ENCODE results near the gene ELOVL6.

Gene ELOVL6

GRCh38 chr4:110020139-110020538 is 178.3 kb downstream of the ELOVL6 start:
- no CpG with 5 or more reads among the region's 5 CpGs for WGBS (ENCODE audit: insufficient coverage, insufficient read length)

GRCh38 chr4:110019153-110019552 is 179.3 kb downstream of the ELOVL6 start:
- Histone ChIP-seq H3K27ac (ENCODE audit: low read length) (no peak overlapping the region), H3K4me1 (ENCODE audit: control insufficient read depth, insufficient read depth, low read length) (no peaks in the 10 kb centered on the region), H3K36me3 (ENCODE audit: control insufficient read depth, insufficient read depth, low read length) (no peaks in the 10 kb centered on the region), H3K27me3 (ENCODE audit: control insufficient read depth, insufficient read depth, low read length) (no peaks in the 10 kb centered on the region), H3K9me3 (ENCODE audit: control insufficient read depth, insufficient read depth, low read length) (no peaks in the 10 kb centered on the region), H3K4me3 (ENCODE audit: low read length) (no peak overlapping the region)
- DNase-seq (ENCODE audit: low read depth, low spot score) = no peak
- WGBS (ENCODE audit: insufficient coverage, insufficient read length) = no CpG with 5 or more reads among the region's 3 CpGs

More at GRCh38 chr4:110020139-110020538, 178.3 kb downstream of the ELOVL6 start:
- Histone ChIP-seq H3K4me1 (ENCODE audit: control insufficient read depth, insufficient read depth, low read length) (no peaks in the 10 kb centered on the region), H3K27me3 (ENCODE audit: control insufficient read depth, insufficient read depth, low read length) (no peaks in the 10 kb centered on the region), H3K36me3 (ENCODE audit: control insufficient read depth, insufficient read depth, low read length) (no peaks in the 10 kb centered on the region), H3K4me3 (ENCODE audit: low read length) (no peak overlapping the region), H3K27ac (ENCODE audit: low read length) (no peak overlapping the region), H3K9me3 (ENCODE audit: control insufficient read depth, insufficient read depth, low read length) (no peaks in the 10 kb centered on the region)
- no peak for DNase-seq (ENCODE audit: low read depth, low spot score)

- no peaks in the 10 kb centered on the region for H3K9me3 ChIP-seq (ENCODE audit: control insufficient read depth, insufficient read depth, low read length)
- WGBS (ENCODE audit: insufficient coverage, insufficient read length) = no CpG with 5 or more reads among the region's 6 CpGs
- no peak for DNase-seq (ENCODE audit: low read depth, low spot score)
- no peaks in the 10 kb centered on the region for H3K36me3 ChIP-seq (ENCODE audit: control insufficient read depth, insufficient read depth, low read length)
- no peak overlapping the region for H3K27ac ChIP-seq (ENCODE audit: low read length)
- no peak overlapping the region for H3K4me3 ChIP-seq (ENCODE audit: low read length)
- no peaks in the 10 kb centered on the region for H3K27me3 ChIP-seq (ENCODE audit: control insufficient read depth, insufficient read depth, low read length)
- no peaks in the 10 kb centered on the region for H3K4me1 ChIP-seq (ENCODE audit: control insufficient read depth, insufficient read depth, low read length)
Measured at GRCh38 chr4:110014233-110014632, 184.2 kb downstream of the ELOVL6 start.

- Histone ChIP-seq H3K36me3 (ENCODE audit: control insufficient read depth, insufficient read depth, low read length) (no peaks in the 10 kb centered on the region), H3K4me3 (ENCODE audit: low read length) (no peak overlapping the region), H3K27me3 (ENCODE audit: control insufficient read depth, insufficient read depth, low read length) (no peaks in the 10 kb centered on the region), H3K9me3 (ENCODE audit: control insufficient read depth, insufficient read depth, low read length) (no peaks in the 10 kb centered on the region), H3K4me1 (ENCODE audit: control insufficient read depth, insufficient read depth, low read length) (no peaks in the 10 kb centered on the region), H3K27ac (ENCODE audit: low read length) (no peak overlapping the region)
- WGBS (ENCODE audit: insufficient coverage, insufficient read length) = no CpG with 5 or more reads among the region's 1 CpG
- no peak for DNase-seq (ENCODE audit: low read depth, low spot score)
Measured at GRCh38 chr4:110012917-110013316, 185.5 kb downstream of the ELOVL6 start.

DNA sequence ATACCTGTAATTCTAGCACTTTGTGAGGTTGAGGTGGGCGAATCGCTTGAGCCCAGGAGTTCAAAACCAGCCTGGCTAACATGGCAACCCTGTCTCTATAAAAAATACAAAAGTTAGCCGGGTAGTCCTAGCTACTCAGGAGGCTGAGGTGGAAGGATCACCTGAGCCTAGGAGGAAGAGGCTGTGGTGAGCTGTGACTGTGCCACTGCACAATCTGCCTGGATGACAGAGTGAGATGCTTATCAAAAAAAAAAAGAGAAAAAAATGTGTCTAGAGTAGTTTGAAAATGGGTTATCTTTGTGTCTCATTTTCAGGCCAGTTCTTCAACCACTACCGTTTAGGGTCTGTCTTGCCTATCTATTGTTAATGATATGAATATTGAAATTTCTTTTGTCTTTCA is 187.6 kb downstream of the ELOVL6 start:
- Histone ChIP-seq H3K4me1 (ENCODE audit: control insufficient read depth, insufficient read depth, low read length) (no peaks in the 10 kb centered on the region), H3K9me3 (ENCODE audit: control insufficient read depth, insufficient read depth, low read length) (no peaks in the 10 kb centered on the region), H3K27ac (ENCODE audit: low read length) (no peak overlapping the region), H3K36me3 (ENCODE audit: control insufficient read depth, insufficient read depth, low read length) (no peaks in the 10 kb centered on the region), H3K4me3 (ENCODE audit: low read length) (no peak overlapping the region), H3K27me3 (ENCODE audit: control insufficient read depth, insufficient read depth, low read length) (no peaks in the 10 kb centered on the region)
- WGBS (ENCODE audit: insufficient coverage, insufficient read length) = no CpG with 5 or more reads among the region's 4 CpGs
- DNase-seq (ENCODE audit: low read depth, low spot score) = no peak

DNA sequence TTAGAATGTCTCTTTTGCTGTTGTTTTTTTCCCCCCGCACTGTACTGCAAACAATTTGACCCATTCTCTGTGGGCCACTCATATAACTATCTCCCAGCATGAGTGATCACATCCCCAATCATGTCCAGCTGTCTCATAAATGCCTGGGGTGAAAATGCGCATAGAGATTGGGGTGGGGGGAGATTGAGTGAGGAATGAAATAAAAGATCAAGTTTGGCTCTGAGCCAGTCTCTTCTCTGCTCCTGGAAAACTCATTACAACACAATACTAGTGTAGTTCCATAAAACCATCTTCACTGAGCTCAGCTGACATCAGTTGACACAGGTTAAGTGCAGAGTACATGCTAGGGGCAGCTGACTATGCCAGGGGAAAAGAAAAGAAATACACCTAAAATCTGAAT is 188.9 kb downstream of the ELOVL6 start:
- H3K27me3 ChIP-seq (ENCODE audit: control insufficient read depth, insufficient read depth, low read length) = no peaks in the 10 kb centered on the region
- H3K27ac ChIP-seq (ENCODE audit: low read length) = no peak overlapping the region
- H3K36me3 ChIP-seq (ENCODE audit: control insufficient read depth, insufficient read depth, low read length) = no peaks in the 10 kb centered on the region
- WGBS (ENCODE audit: insufficient coverage, insufficient read length) = no CpG with 5 or more reads among the region's 2 CpGs
- H3K9me3 ChIP-seq (ENCODE audit: control insufficient read depth, insufficient read depth, low read length) = no peaks in the 10 kb centered on the region
- H3K4me3 ChIP-seq (ENCODE audit: low read length) = no peak overlapping the region
- DNase-seq (ENCODE audit: low read depth, low spot score) = no peak
- H3K4me1 ChIP-seq (ENCODE audit: control insufficient read depth, insufficient read depth, low read length) = no peaks in the 10 kb centered on the region

GRCh38 chr4:110008540-110008939 is 189.9 kb downstream of the ELOVL6 start:
- no peak for DNase-seq (ENCODE audit: low read depth, low spot score)
- Histone ChIP-seq H3K4me1 (ENCODE audit: control insufficient read depth, insufficient read depth, low read length) (no peaks in the 10 kb centered on the region), H3K27me3 (ENCODE audit: control insufficient read depth, insufficient read depth, low read length) (no peaks in the 10 kb centered on the region), H3K36me3 (ENCODE audit: control insufficient read depth, insufficient read depth, low read length) (no peaks in the 10 kb centered on the region), H3K9me3 (ENCODE audit: control insufficient read depth, insufficient read depth, low read length) (no peaks in the 10 kb centered on the region), H3K4me3 (ENCODE audit: low read length) (no peak overlapping the region), H3K27ac (ENCODE audit: low read length) (no peak overlapping the region)
- no CpG with 5 or more reads among the region's 2 CpGs for WGBS (ENCODE audit: insufficient coverage, insufficient read length)

DNA sequence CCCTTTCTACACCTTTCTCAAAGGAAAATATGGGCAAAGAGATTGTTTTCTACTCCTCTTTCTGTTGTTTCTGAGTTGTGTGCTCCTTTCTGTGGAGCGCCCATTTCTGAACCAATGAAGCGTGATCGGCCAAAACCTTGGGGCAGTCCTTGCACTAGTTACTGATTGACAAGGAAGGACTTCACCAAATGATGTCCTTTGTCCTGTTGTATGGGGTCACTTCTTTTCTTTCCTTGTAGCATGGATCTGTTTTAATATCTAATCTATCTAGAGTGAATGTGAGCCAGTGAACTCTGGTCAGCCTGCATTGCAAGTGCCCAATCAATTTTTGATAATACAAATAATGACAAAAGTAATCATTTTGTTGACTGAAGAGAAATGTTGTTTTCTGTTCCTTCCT is 191.2 kb downstream of the ELOVL6 start:
- Histone ChIP-seq H3K36me3 (ENCODE audit: control insufficient read depth, insufficient read depth, low read length) (no peaks in the 10 kb centered on the region), H3K4me3 (ENCODE audit: low read length) (no peak overlapping the region), H3K9me3 (ENCODE audit: control insufficient read depth, insufficient read depth, low read length) (no peaks in the 10 kb centered on the region), H3K27ac (ENCODE audit: low read length) (no peak overlapping the region), H3K4me1 (ENCODE audit: control insufficient read depth, insufficient read depth, low read length) (no peaks in the 10 kb centered on the region), H3K27me3 (ENCODE audit: control insufficient read depth, insufficient read depth, low read length) (no peaks in the 10 kb centered on the region)
- WGBS (ENCODE audit: insufficient coverage, insufficient read length) = no CpG with 5 or more reads among the region's 3 CpGs
- DNase-seq (ENCODE audit: low read depth, low spot score) = no peak

DNA sequence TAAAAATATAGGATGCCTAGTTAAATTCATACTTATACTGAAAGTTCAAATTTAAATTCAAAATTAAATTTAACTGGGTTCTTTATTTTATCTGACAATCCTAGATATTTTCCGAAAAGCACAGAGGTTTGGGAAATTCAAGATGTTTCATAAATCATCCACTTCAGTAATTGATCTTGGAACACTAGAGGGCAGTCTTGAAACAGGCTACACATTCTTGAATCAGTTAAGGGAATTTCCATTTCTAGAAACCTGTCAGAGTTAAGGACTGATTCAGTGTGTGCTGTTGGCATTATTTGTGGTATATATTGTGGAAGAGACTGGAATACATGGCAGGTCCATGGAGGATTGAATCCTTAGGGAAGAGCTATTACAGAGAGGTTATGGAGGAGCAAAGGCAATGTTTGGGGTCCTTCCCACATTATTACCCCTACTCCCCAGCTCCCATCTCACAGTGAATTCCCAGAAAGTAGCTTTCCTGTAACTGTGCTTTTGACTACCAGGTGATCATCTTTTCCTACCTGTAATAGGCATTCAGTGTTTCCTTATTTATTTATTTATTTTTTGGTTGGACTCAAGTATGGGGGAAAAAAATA is 192.9 kb downstream of the ELOVL6 start:
- Histone ChIP-seq H3K27ac (ENCODE audit: low read length) (no peak overlapping the region), H3K27me3 (ENCODE audit: control insufficient read depth, insufficient read depth, low read length) (no peaks in the 10 kb centered on the region), H3K36me3 (ENCODE audit: control insufficient read depth, insufficient read depth, low read length) (no peaks in the 10 kb centered on the region), H3K4me1 (ENCODE audit: control insufficient read depth, insufficient read depth, low read length) (no peaks in the 10 kb centered on the region), H3K9me3 (ENCODE audit: control insufficient read depth, insufficient read depth, low read length) (no peaks in the 10 kb centered on the region), H3K4me3 (ENCODE audit: low read length) (no peak overlapping the region)
- WGBS (ENCODE audit: insufficient coverage, insufficient read length) = no CpG with 5 or more reads among the region's 1 CpG
- no peak for DNase-seq (ENCODE audit: low read depth, low spot score)

DNA sequence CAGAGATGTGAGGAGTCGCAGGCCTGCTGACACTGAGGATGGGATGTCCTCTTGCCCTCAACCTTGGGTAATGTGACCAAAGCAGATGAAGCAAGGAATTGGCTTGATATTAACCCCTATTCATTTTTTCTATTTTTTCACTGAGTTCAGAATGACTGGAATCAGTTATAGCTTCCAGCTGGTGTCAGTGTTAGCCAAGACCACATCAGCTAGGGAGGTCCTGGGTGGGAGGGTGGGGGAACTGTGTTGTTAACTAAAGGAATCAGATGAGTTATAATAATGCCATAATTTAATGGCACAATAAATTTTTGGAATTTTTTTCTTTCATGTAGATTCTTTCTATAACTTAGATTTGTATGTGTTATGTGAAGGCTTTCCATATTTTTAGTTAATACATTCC is 193.9 kb downstream of the ELOVL6 start:
- Histone ChIP-seq H3K4me3 (ENCODE audit: low read length) (no peak overlapping the region), H3K36me3 (ENCODE audit: control insufficient read depth, insufficient read depth, low read length) (no peaks in the 10 kb centered on the region), H3K4me1 (ENCODE audit: control insufficient read depth, insufficient read depth, low read length) (no peaks in the 10 kb centered on the region), H3K27ac (ENCODE audit: low read length) (no peak overlapping the region), H3K27me3 (ENCODE audit: control insufficient read depth, insufficient read depth, low read length) (no peaks in the 10 kb centered on the region), H3K9me3 (ENCODE audit: control insufficient read depth, insufficient read depth, low read length) (no peaks in the 10 kb centered on the region)
- WGBS (ENCODE audit: insufficient coverage, insufficient read length) = no CpG with 5 or more reads among the region's 1 CpG
- no peak for DNase-seq (ENCODE audit: low read depth, low spot score)

GRCh38 chr4:110003401-110004187 is 194.8 kb downstream of the ELOVL6 start:
- no peaks in the 10 kb centered on the region for H3K9me3 ChIP-seq (ENCODE audit: control insufficient read depth, insufficient read depth, low read length)
- H3K36me3 ChIP-seq (ENCODE audit: control insufficient read depth, insufficient read depth, low read length) = no peaks in the 10 kb centered on the region
- H3K27me3 ChIP-seq (ENCODE audit: control insufficient read depth, insufficient read depth, low read length) = no peaks in the 10 kb centered on the region
- H3K4me1 ChIP-seq (ENCODE audit: control insufficient read depth, insufficient read depth, low read length) = no peaks in the 10 kb centered on the region
- H3K4me3 ChIP-seq (ENCODE audit: low read length) = no peak overlapping the region
- no peak for DNase-seq (ENCODE audit: low read depth, low spot score)
- H3K27ac ChIP-seq (ENCODE audit: low read length) = no peak overlapping the region
- no CpG with 5 or more reads among the region's 6 CpGs for WGBS (ENCODE audit: insufficient coverage, insufficient read length)

Data from iPS DF 6.9 (cell line).